Raji (cell line): ENCODE data around the gene GID4.
A peak's percentile ranks its signal among the peaks of the same experiment; 100 is the strongest.

Source experiments
- POLR2A ChIP-seq: IDR thresholded peaks from 2 replicates; pipeline ENCODE4 v1.6.1; 2011; ENCODE audit warnings: low read depth, low read length, control low read depth; ENCODE audit not compliant: insufficient read depth

Gene GID4

GRCh38 chr17:18055597-18055996 is 16.4 kb downstream of the GID4 start:
- TF ChIP-seq POLR2A, result no peak

- no peak for TF ChIP-seq POLR2A
Observed at GRCh38 chr17:18056214-18056613, 17.0 kb downstream of the GID4 start.

GRCh38 chr17:18059283-18059682 is 20.1 kb downstream of the GID4 start:
- no peak for TF ChIP-seq POLR2A

GRCh38 chr17:18064053-18064452 is 24.8 kb downstream of the GID4 start:
- TF ChIP-seq POLR2A, result no peak

- TF ChIP-seq POLR2A, result no peak
Observed at GRCh38 chr17:18065546-18065945, 26.3 kb downstream of the GID4 start.

GRCh38 chr17:18066866-18067265 is 27.7 kb downstream of the GID4 start:
- TF ChIP-seq POLR2A, result no peak

- no peak for TF ChIP-seq POLR2A
Observed at GRCh38 chr17:18069101-18069500, 29.9 kb downstream of the GID4 start.

GRCh38 chr17:18070861-18071340 is 31.7 kb downstream of the GID4 start:
- TF ChIP-seq POLR2A, result no peak

- no peak for TF ChIP-seq POLR2A
Observed at GRCh38 chr17:18071751-18072150, 32.5 kb downstream of the GID4 start.

GRCh38 chr17:18074566-18075272 is 35.5 kb downstream of the GID4 start:
- TF ChIP-seq POLR2A, result no peak

- no peak for TF ChIP-seq POLR2A
Observed at GRCh38 chr17:18076936-18077335, 37.7 kb downstream of the GID4 start.

GRCh38 chr17:18079543-18079942 is 40.3 kb downstream of the GID4 start:
- no peak for TF ChIP-seq POLR2A

GRCh38 chr17:18084256-18084655 is 45.0 kb downstream of the GID4 start:
- no peak for TF ChIP-seq POLR2A

GRCh38 chr17:18087610-18088491 is 48.6 kb downstream of the GID4 start, which contains the start of gene DRG2:
Gene DRG2 (plus strand): TSS chr17:18087948. CDS start chr17:18088024, 76 bp downstream.
- TF ChIP-seq POLR2A, result peak; percentile 85

- TF ChIP-seq POLR2A, result no peak
Observed at GRCh38 chr17:18089613-18090012, 50.4 kb downstream of the GID4 start.
